GM12872 (cell line): ENCODE data around the gene ARHGEF26.

ENCODE experiments used
- TF ChIP-seq, protein P1 (sequence below): IDR thresholded peaks from 3 replicates; pipeline ENCODE4 v1.5.1; 2011; ENCODE audit warnings: low read depth, mild to moderate bottlenecking, low read length, moderate library complexity; ENCODE audit not compliant: insufficient read depth

ARHGEF26 gene

DNA sequence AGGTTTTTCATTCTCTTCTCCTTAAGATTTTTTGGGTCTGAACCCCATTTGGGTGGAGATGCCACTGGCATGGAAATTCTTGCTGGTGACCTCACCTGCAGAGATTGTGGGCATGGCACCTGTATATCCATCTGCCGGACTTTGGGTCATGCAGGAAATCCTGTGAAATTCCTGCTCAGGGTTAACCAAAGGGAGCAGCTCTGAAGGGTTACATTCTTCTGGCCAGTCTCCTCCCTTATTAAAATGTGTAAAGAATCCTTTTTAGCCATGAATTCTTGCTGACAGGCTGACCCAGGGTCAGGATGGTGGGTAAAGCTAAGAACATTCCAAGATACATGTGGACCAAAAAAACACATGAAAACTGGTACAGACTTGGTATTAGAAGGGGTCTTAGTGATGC lies 27.4 kb downstream of the ARHGEF26 start:
- TF ChIP-seq, protein P1, sequence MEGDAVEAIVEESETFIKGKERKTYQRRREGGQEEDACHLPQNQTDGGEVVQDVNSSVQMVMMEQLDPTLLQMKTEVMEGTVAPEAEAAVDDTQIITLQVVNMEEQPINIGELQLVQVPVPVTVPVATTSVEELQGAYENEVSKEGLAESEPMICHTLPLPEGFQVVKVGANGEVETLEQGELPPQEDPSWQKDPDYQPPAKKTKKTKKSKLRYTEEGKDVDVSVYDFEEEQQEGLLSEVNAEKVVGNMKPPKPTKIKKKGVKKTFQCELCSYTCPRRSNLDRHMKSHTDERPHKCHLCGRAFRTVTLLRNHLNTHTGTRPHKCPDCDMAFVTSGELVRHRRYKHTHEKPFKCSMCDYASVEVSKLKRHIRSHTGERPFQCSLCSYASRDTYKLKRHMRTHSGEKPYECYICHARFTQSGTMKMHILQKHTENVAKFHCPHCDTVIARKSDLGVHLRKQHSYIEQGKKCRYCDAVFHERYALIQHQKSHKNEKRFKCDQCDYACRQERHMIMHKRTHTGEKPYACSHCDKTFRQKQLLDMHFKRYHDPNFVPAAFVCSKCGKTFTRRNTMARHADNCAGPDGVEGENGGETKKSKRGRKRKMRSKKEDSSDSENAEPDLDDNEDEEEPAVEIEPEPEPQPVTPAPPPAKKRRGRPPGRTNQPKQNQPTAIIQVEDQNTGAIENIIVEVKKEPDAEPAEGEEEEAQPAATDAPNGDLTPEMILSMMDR: no peak

DNA sequence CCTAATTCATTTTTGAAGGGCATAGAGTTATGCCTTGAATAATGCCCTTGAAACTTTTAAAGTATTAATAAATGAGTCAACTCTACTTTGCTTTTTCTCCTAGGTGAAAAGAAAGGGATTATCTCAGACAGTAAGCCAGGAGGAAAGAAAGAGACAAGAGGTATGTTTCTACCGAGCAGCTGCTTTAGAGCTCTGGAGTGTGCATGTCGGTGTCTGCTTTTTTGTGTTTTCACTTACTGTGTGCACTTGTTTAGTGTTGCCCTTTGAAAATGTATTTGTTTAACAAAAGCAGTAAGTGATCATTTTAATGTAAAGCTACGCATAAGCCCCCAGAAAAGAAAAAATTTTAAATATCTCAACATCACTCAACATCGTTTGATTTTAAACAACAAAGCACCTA lies 28.1 kb downstream of the ARHGEF26 start:
- TF ChIP-seq, protein P1: no peak

DNA sequence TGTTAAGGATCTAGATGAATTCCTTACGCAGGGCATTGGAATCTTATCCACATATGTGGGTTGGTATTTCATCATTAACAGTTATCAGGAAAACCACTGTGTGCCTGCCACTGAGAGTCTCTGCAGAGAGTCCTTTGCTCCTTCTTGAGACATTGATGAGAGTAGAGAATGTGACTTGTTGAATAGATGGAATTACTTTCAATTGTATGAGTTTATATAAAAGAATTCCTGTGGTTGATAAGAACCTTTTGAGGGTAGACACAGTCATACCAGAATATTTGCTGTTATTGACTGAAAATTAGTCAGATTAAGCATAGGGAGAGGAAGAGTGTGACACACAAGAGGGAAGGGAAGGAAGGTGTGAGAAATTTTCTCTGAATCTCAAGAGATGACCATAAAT lies 30.8 kb downstream of the ARHGEF26 start:
- TF ChIP-seq, protein P1: no peak

DNA sequence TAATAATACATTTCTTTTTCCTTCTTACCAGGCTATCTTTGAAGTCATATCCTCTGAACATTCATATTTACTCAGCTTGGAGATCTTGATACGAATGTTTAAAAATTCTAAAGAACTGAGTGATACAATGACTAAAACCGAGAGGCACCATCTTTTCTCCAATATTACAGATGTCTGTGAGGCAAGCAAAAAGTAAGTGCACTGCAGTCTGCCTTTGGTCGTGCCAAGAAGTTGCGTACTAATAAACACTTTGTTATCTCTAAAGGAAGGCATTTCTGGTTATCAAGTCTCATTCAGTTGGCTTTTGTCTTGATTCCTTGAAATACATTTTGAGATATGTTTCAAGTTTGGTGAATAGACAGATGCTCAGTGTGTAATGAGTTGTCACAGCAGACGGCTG lies 31.6 kb downstream of the ARHGEF26 start:
- TF ChIP-seq, protein P1: no peak

DNA sequence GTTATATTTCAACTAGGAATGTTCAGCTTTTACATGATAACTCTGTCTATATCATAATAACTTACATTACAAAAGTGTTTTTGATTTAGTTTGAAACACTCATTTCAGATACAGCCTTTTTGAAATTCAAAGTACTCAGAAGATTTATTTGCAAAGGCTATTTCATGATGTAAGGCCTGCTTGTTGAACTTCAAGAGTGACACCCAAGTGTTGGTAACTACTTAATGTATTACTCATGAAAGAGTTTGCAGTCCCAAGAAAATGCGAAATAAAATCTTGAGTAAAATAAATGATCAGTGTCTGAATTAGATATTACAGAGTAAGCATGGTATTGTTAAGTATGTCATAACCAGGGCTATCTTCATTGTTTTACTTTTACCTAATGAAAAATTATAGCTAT lies 35.3 kb downstream of the ARHGEF26 start:
- TF ChIP-seq, protein P1: no peak

DNA sequence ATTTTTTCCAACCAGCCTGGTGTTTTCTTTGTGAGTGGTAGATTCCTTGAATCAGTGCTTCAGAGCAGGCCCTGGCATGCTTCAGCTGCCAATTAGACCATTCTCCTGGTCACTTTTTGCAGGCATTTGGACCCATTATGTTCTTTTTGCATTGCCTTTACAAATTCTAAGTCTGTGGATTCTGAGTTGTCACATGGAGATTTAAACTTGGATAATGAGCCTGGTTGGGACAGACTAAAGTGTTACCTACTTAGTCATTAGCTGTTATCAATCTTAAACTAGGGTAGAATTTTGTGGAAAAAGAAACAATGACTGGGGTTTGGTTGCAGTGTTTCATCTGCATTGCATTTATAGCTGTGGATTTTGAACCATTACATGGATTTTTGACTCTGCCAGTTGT lies 40.6 kb downstream of the ARHGEF26 start:
- TF ChIP-seq, protein P1: no peak

DNA sequence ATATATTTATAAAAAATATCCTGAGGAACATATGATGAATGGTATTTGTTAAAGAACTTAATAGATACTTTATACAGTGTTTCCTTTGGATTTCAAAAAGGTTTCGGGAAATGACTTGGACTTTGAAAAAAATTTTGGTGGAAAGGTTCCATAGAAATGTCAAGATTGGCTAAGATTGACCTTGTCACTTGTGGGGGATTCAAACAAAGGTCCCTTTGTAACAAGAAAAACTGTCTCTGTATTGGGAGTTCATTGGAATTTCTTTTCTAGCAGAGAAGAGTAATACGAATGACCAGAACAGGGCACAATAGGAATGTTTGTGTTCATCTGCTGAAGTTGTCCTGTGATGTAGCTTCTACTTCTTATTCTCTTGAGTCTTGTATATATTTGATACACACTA lies 43.2 kb downstream of the ARHGEF26 start:
- TF ChIP-seq, protein P1: no peak
